NK-92 treated with Interleukin-12 subunit alpha and Interleukin-12 subunit beta, amount 100 ng/mL, for 24 hours (cell line): ENCODE results near the gene KIF2C.
"Not testable (repeated sequence)": the region's sequence is repeated elsewhere in the genome, so short reads cannot be mapped to it uniquely, and the experiment has no call there.

Experiments used
- DNase-seq: peaks from one replicate; lab custom pipeline; 2025; lab: John Stamatoyannopoulos, UW

The KIF2C gene

DNA sequence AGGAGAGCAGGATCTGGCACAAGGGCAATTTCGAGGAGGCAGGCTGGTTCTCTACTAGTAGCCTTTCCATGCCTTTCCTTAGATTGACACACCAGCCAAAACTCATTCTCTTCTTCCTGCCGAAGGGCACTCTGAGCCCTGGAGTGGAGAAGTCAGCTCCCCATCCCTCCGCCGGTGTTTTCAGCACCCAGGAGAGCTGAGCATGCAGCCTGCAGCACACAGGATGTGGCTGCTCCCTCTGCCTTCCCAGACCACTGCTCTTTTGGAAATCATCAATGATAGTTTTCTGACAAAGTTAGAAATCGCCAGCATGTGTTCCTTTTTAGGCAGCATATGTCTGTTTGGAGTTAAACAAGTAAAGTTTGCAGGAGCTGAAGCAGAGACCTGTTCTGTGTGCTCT is 20.3 kb upstream of the KIF2C start:
- no peak for DNase-seq

DNA sequence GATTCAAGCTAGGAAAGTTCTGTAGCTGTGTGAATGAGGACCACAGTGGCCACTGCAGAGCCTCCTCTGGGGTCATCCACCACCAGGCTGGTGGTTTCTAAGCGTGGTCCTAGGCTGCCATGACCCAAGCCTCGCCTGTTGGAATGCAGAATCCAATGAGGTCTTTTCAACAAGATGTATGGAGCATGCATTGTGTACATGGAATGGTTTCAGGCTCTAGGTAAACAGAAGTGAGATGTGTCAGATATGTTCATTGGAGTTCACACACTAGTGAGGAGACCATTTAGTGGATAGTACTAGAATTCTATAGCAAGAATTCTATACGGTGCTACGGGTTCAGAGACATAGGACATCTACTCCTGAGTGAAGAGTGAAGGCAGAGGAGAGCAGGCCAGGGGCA is 19.4 kb upstream of the KIF2C start:
- no peak for DNase-seq

DNA sequence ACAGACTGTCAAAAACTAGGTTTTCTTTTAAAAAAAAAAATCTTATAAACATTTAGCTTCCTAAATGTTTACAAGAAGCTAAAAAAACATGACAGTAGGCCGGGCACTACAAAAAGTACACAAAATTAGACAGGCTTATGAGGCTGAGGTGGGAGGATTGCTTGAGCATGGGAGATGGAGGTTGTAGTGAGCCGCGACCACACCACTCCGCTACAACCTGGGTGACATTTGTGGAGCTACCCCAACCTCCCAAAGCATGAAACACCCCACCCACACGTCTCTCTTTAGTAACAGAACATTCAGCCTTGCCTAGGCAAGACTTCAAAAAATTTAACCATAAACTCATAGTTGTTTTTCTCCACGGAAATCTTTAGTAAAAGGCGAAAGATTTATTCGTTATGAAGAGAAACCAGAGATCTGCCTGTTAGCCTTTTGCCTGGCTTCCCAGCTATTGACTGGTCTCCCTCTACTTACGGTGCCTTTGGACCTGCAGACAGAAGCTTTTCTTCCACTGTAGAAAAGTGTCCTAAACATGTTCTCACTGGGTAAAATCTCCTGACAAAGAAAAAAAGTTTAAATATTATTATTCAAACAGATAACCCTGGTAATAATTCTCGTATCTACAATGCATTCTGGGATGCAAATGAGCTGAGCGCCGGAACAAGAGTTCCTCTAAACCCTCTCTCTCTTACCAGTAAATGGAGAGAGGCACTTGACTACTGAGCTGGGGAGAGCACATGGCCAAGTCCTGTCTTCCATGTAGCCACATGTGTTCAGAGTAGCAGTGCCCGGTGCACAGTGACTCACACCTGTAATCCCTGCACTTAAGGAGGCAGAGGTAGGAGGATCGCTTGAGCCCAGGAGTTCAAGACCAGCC is 17.9 kb upstream of the KIF2C start:
- no peak for DNase-seq

DNA sequence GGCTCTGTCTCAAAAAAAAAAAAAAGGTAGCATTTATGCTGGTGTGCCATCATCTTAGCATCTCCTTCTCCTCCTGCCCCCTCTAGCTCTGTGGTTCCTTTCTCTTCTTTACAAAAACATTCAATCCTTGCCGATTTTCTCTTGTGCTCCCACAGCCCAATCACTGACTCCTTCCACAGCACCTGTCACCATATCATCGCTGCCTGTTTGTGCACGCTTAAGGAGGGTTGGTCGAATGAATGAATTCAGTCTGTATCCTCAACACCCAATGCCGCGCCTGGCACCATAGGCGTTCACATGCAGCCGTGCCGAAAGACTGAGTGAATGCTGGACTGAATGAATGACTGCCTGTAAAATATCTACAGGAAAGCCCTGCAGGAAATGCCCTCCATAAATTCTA is 16.6 kb upstream of the KIF2C start:
- no peak for DNase-seq

DNA sequence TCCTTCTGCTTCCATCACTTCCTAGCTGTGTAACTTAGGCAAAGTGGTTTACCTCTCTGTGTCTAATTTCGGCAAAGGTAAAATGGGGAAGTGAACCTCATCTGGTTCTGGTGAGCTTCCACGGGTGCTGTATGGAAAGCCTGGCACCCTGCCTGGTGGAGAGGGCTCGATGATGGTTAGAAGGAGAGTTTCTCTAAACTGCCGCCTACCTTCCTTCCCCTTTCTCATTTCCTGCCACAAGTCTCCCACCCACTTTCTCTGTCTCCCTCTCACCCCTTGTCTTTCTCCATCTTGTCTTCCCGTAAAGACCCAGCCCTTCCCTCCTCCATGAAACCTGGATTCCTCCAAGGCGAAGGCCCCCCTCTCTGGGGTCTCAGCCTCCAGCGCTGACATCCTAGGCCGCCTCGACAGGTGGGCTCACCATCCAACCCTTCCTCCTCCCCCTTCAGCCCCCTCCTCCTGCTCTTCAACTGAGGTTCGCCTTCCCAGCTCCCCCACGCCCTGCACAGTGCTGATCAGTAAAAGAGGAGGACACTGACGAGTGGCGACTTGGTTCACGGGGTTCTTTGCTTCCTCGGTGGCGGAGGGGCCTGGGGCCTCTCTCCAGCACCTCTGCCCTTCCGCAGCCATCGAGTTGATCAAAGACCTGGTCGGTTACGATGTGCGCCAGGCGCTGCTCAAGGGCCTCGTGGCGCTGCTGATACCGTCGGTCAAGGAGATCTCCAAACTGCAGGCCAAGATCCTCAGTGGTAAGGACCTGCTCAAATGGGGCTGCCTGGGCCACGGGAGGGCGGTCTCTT is 15.9 kb upstream of the KIF2C start:
- no peak for DNase-seq

DNA sequence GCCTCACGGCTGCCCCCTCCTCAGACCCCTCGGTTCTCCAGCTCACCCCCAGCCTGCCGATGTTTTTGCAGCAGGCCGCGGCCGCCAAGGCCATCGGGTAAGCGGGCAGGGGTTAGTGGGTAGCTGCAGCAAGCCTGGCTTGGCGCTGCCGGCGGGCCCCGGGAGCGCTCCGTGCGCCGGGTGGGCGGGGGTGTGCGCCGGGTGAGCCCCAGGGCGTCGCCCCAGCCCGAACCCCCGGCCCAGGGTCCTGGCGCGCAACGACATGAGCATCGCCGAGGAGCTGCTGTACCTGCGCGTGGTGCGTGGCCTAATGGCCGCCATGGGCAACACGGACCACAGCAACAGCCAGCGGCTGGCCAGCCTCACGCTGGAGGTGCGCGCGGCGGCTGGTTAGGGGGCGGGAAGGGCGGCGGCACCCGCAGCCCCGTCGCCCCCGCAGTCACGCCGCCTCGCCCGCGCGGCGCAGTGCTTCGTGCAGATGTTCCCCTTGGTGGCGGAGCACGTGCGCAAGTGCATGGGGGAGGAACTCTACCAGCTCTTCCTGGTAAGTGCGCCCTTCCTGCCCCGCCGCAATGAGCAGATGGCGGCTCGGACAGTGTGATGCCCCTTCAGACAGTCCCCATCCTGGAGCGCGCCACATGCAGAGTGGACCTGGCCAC is 15.2 kb upstream of the KIF2C start:
- no peak for DNase-seq

DNA sequence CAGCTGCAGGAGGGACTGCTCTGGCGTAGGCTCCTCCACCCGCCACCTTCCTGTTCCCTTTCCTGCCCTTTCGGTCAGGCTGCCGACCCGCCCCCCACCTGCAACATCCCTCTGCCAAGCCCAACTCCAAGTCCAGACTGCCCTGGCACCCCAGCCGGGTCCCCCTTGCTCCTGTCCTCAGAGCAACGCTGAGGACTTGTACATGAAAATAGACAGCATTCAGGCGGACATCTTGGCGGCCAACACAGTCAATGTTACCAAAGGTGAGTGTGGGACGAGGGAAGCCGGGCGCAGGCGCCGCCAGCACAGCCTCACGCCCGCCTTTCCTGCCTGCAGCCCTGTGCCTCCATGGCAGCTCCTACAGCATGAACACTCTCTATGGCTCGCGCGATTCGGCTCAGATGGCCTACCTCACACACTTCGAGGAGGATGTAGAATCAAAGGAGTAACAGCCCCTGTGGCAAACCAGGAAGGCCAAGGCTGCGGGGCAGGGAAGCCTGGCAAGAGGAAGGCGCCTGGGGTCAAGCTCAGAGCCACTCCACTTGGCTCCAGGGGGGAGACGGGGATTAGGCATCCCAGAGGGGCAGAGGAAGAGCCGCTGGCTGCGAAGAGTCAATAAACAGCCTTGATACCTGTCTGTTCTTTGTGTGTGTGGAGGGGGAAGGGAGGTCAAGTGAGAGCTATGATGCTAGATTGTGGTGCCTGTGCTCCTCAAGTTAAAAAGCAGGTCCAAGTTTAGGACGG is 14.5 kb upstream of the KIF2C start:
- DNase-seq: no peak

DNA sequence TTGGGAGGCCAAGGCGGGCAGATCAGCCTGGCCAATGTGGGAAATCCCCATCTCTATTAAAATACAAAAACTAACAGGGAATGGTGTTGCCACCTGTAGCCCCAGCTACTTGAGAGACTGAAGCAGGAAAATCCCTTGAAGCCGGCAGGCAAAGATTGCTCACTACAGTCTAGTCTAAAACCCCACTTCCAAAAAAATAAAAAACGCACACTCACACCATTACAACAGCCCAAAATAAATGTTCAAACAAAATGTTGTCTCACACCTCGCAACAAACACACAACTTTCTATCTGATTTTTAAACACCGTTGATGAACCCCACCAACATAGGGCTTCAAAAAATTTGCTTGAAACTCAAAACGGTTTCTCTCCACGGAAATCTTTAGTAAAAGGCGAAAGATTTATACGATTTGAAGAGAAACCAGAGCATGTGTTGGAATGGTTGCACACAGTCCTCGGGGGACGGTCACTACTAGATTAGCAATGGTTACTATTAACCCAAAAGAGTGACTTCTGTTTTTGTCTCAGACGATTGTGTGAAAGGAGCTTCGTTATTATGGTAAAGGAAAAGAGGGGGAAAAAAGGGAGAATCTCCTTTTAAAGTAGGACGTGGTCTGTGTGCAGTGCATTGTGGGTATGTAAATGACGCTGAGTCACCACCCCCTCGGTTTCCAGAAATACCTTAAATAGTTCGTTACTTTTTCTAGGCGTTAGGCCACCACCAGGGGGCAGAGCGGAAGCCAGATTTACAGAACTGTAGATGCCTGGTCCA is 8.7 kb upstream of the KIF2C start, which contains the start of gene RNU5D-1:
RNU5D-1 (minus strand) TSS at position 430 of the 772 bp plus-strand sequence.
- DNase-seq: peak; percentile 90

DNA sequence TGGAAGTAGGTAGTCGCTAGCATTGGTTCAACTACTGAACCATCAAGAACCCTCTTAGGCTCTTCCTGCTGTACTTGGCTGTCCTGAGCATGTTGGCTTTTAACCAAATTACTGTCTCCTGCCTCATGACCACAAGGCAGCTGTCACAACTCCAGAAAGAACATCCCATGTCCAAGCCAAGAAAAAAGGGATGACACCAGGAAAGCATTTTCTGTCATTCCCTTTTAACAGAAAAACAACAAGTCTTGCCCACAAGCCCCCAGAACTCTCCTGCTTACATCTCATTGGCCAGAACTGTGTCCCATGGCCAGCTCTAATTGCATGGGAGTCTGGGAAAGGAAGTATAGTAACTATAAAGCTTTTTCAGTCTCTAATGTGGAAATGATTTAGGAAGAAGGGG is 6.3 kb upstream of the KIF2C start:
- DNase-seq: no peak

DNA sequence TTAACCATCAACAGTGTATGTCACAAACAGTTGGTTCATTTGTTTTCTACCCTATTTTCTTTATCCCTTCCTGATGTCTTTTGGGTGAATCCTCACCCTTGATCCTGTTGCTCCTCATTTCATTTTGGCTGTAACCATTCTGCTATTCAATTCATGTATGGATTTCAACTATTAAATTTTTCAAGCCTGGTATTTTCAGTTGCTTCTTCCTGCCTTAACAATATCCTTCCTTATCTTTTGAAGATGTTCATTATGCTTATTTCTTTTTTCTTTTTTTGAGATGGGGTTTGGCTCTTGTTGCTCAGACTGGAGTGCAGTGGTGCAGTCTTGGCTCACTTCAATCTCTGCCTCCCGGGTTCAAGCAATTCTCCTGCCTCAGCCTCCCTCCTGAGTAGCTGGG is 5.9 kb upstream of the KIF2C start:
- no peak for DNase-seq

DNA sequence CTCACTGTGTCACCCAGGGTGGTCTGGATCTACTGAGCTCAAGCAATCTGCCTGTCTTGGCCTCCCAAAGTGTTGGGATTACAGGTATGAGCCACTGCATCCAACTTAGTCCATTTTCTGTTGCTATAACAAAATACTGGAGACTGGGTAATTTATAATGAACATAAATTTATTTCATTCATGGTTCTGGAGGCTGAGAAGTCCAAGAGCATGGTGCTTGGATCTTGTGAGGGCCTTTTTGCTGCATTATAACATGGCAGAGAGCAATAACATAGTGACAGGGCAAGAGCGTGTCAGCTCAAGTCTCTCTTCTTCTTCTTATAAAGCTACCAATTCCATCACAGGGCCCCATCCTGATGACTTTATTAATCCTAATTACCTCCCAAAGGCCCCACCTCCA is 3.6 kb upstream of the KIF2C start:
- DNase-seq: no peak

DNA sequence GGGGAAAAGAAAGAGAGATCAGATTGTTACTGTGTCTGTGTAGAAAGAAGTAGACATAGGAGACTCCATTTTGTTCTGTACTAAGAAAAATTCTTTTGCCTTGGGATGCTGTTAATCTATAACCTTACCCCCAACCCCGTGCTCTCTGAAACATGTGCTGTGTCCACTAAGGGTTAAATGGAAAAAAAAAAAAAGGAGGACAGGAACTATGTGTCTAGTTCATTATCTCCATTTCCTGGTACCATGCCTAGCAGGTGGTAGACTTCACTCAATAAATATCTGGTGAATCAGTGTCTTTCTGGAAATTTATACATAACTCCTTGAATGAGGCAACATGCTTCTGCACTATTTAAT is 707 bp upstream of the KIF2C start:
- not testable (repeated sequence) for DNase-seq

DNA sequence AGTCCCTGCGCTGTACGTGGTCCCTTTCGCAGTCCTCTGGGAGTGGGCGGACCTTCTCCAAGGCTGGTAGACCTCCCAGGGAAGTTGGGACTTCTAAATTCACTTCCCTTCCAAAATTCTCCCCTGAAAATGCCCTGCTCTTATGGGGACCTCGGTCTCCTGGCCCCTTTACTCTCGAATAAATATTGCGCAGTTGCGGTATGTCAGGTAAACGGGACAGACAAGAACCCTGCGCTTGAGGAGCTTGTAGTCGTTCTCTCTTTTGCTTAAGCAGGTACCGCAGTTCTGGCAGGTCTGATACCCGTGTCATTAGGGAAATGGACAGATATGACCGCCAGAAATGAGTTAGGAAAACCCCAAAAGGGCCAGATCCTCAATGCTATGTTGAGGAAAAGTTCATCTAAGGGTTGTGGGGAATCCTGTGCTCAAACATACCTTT is 561 bp downstream of the KIF2C start:
- DNase-seq: no peak

DNA sequence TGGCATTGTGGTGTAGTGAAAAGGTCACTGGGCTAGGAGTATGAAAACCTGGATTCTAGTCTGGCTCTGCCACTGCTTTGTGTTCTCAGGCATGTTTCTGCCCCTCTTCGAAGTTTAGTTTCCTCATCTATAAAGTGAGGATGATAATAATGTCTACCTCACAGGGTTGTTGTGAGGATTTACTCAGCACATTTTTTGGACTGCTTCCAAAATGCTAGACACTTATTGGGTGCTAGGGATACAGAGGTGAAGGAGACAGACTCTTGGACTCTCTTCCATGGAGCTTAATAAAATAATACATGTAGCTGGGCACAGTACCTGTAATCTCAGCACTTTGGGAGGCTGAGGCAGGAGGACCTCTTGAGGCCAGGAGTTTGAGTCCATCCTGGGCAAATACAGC is 3.6 kb downstream of the KIF2C start:
- DNase-seq: no peak

DNA sequence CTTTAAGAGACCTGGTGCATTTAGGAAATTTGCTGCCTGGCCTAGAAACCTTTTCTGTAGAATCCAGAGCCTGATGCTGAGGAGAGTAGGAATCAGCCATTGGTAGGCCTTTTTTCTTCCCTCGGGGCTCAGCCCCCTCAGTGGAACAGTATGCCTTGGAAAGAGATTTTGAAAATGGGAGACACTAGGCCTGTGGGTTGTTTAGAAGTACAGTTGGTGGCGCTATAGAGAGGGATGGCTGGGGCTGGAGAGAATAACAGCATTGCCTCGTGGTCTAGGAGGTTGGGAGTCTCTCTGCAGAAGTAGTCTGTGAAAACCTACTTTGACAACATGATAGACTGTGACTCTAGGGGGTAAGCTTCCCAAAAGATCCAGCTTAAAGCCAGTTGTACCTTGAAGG is 8.2 kb downstream of the KIF2C start:
- no peak for DNase-seq

DNA sequence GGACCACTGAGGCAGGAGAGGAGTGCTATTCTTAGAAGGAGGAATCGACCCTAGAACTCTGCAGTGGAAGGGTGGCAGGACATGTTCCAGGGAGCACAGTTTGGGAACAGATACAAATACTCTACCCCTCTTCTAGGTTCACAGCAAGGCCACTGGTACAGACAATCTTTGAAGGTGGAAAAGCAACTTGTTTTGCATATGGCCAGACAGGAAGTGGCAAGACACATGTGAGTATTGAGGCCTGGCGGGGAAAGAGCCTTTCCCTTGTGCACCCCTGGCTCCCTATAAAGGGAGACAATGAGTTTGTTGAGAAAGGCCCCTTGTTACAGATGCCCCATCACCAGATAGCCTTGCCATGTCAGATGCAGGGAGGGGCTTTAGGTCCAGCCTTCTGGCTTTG is 17.8 kb downstream of the KIF2C start:
- no peak for DNase-seq

DNA sequence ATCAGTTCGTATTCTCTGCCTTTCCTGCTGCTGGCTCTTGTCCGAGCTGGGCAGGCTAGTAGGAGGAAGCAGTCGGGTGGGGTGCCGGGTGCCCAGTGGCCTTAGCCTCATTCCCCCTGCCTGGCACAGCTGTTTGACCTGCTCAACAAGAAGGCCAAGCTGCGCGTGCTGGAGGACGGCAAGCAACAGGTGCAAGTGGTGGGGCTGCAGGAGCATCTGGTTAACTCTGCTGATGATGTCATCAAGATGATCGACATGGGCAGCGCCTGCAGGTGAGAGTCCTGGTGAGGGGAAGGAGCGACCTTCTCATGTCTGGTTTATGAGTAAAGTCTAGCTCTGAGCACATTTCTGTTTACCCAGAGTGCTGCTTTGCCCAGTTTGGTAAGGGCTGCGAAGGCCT is 19.4 kb downstream of the KIF2C start:
- DNase-seq: no peak

DNA sequence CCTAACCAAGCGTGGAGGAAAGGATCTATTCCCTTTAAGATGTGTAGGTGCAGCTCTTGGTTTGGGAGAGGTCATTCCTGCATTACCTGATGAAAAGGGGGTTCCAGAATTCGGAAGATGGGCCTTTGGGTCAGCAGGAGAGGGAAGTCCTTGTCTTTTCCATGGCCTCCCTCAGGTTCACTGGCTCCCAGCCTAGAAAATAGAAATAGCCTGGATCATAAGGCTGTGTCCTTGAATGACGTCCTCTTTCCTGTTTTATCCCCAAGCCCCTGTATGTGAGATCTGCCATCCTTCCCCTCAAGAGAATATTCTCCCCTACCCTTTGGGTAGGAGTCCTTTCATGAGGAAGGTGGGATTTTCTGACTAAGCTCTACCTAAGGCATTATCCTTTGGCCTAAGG is 21.2 kb downstream of the KIF2C start:
- DNase-seq: no peak

DNA sequence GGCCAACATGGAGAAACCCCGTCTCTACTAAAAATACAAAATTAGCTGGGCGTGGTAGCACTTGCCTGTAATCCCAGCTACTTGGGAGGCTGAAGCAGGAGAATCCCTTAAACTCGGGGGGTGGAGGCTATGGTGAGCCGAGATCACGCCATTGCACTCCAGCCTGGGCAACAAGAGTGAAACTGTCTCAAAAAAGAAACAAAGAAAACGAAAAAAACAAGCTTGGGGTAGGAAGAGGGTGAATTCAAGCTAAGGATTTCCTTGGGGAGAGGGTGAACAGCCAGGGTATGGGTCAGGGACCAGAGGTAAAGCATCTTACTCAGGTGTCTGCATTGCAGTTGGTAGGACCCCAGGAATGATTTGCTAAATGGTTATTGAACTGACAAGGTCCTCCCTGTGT is 26.8 kb downstream of the KIF2C start:
- DNase-seq: not testable (repeated sequence)

DNA sequence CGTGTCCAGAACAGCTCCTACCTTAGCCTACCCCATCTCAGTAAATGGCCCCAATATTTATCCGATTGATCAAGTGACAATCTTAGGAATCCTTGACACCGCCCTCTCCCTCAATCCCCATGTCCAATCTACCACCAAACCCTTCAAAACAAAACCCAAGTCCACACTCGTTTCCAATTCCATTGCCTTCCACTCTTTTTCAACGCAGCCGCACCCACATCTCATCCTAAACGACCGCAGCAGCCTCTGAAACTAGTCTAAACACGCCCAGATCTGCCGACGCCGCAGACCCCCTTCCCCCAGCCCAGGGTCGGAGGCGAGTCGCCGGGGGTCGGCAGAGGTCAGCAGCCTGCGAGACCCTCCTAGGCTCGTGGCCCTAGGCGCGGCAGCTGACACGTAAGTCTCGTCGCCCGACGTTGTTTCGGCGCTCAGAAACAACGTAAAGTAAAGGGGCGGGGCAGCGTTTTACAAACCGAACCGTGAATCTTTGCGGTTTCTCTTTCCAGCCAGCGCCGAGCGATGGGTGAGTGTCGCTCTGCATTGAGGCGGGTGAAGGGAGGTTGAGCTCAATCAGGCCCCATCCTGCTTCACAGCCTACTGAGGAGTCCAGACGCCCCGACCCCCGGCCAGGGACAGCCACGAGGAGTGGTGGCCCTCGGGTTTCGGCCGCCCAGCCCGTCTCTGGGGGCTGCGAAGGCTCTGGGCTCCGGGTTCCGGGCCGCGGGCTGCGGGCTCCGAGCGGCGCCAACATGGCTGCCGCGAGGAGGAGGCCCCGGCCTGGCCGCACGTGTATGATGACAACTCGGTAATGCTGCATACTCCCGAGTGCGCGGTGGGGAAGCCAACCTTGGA is 35.7 kb downstream of the KIF2C start, which contains the start of gene RPS8:
RPS8 (plus strand) TSS at position 463 of the 852 bp plus-strand sequence; CDS start at position 520, 57 bp downstream.
- peak; percentile 84 for DNase-seq
